Raji (cell line): ENCODE measurements around the gene PADI1.

Experiments
- POLR2A ChIP-seq: IDR thresholded peaks from 2 replicates; pipeline ENCODE4 v1.6.1; 2011; ENCODE audit warnings: low read depth, low read length, control low read depth; ENCODE audit not compliant: insufficient read depth

The PADI1 gene

GRCh38 chr1:17255336-17255735, 50.4 kb downstream of the PADI1 start:
- no peak for TF ChIP-seq POLR2A

GRCh38 chr1:17258116-17258757, 53.3 kb downstream of the PADI1 start:
- TF ChIP-seq POLR2A, result no peak

GRCh38 chr1:17258758-17259130, 53.8 kb downstream of the PADI1 start:
- no peak for TF ChIP-seq POLR2A

- TF ChIP-seq POLR2A, result no peak
These were observed 54.4 kb downstream of the PADI1 start for GRCh38 chr1:17259233-17259873.

- TF ChIP-seq POLR2A, result no peak
These were observed 55.3 kb downstream of the PADI1 start for GRCh38 chr1:17260264-17260663.

- no peak for TF ChIP-seq POLR2A
These were observed 55.8 kb downstream of the PADI1 start for GRCh38 chr1:17260738-17261137.

GRCh38 chr1:17263936-17264335, 59.0 kb downstream of the PADI1 start:
- TF ChIP-seq POLR2A, result no peak

GRCh38 chr1:17264470-17264869, 59.5 kb downstream of the PADI1 start:
- TF ChIP-seq POLR2A, result no peak

GRCh38 chr1:17265162-17265561, 60.2 kb downstream of the PADI1 start:
- TF ChIP-seq POLR2A, result no peak

GRCh38 chr1:17265950-17266349, 61.0 kb downstream of the PADI1 start:
- no peak for TF ChIP-seq POLR2A

GRCh38 chr1:17270891-17271765, 66.2 kb downstream of the PADI1 start:
- no peak for TF ChIP-seq POLR2A

GRCh38 chr1:17272066-17272465, 67.1 kb downstream of the PADI1 start:
- no peak for TF ChIP-seq POLR2A

GRCh38 chr1:17272646-17273045, 67.7 kb downstream of the PADI1 start:
- TF ChIP-seq POLR2A, result no peak

GRCh38 chr1:17273096-17273495, 68.2 kb downstream of the PADI1 start:
- no peak for TF ChIP-seq POLR2A

- no peak for TF ChIP-seq POLR2A
These were observed 69.5 kb downstream of the PADI1 start for GRCh38 chr1:17274186-17275170.
